Mononuclear cell (primary cell): Measurements from ENCODE around the gene KCNG2. TPM values are rescaled to one million over a fixed set of nuclear protein-coding genes. Genes with fewer than 3 reads are reported as not detected.
"Not testable (repeated sequence)": the region's sequence is repeated elsewhere in the genome, so short reads cannot be mapped to it uniquely, and the experiment has no call there.

ENCODE experiments used
- H3K27me3 ChIP-seq: 2 replicates; pipeline ENCODE4 v1.6.0; 2011; ENCODE audit warnings: low read length, control low read depth; ENCODE audit not compliant: insufficient read depth
- H3K4me1 ChIP-seq: 2 replicates; pipeline ENCODE4 v1.5.1; 2011; ENCODE audit warnings: mild to moderate bottlenecking, low read length, control low read depth; ENCODE audit not compliant: insufficient read depth
- H3K4me3 ChIP-seq: 2 replicates; pipeline ENCODE4 v1.5.1; 2011; ENCODE audit warnings: mild to moderate bottlenecking, low read length, moderate library complexity
- H3K9me3 ChIP-seq: 2 replicates; pipeline ENCODE4 v1.5.1; 2011; ENCODE audit warnings: low read depth, mild to moderate bottlenecking, control low read depth, low read length
- total RNA-seq: library from RNA; depleted of rRNA; stranded (reverse); fragments of >200 nt; gene quantifications from one replicate; pipeline ENCODE4 v1.2.3, GENCODE V29; 2012

KCNG2 gene
- 0.10 TPM for total RNA-seq

GRCh38 chr18:79797518-79798345 lies at the start of gene KCNG2:
KCNG2 (plus strand) TSS chr18:79797938; CDS start chr18:79863668, 65,730 bp downstream.
- Histone ChIP-seq H3K4me1 (peaks cover 55% of the 10 kb centered on the region), H3K9me3 (no peaks in the 10 kb centered on the region), H3K4me3 (no peak within 1 kb of the TSS), H3K27me3 (peaks cover 27% of the 10 kb centered on the region)

GRCh38 chr18:79748321-79749180 lies 49.2 kb upstream of the KCNG2 start:
- H3K27me3 ChIP-seq = no peaks in the 10 kb centered on the region
- no peak overlapping the region for H3K4me3 ChIP-seq
- H3K9me3 ChIP-seq = no peaks in the 10 kb centered on the region
- no peaks in the 10 kb centered on the region for H3K4me1 ChIP-seq

- Histone ChIP-seq H3K4me3 (no peak overlapping the region), H3K9me3 (no peaks in the 10 kb centered on the region), H3K4me1 (no peaks in the 10 kb centered on the region), H3K27me3 (no peaks in the 10 kb centered on the region)
Measured at GRCh38 chr18:79749251-79750191, 48.2 kb upstream of the KCNG2 start.

GRCh38 chr18:79750980-79751571 lies 46.7 kb upstream of the KCNG2 start:
- no peaks in the 10 kb centered on the region for H3K27me3 ChIP-seq
- no peak overlapping the region for H3K4me3 ChIP-seq
- no peaks in the 10 kb centered on the region for H3K4me1 ChIP-seq

GRCh38 chr18:79751918-79752578 lies 45.7 kb upstream of the KCNG2 start:
- not testable (repeated sequence) for H3K4me3 ChIP-seq, H3K9me3 ChIP-seq, H3K27me3 ChIP-seq, H3K4me1 ChIP-seq

More at GRCh38 chr18:79750980-79751571, 46.7 kb upstream of the KCNG2 start:
- H3K9me3 ChIP-seq = no peaks in the 10 kb centered on the region

- not testable (repeated sequence) for H3K4me1 ChIP-seq, H3K9me3 ChIP-seq, H3K4me3 ChIP-seq, H3K27me3 ChIP-seq
Measured at GRCh38 chr18:79752946-79753345, 44.8 kb upstream of the KCNG2 start.

GRCh38 chr18:79753391-79753851 lies 44.3 kb upstream of the KCNG2 start:
- Histone ChIP-seq H3K4me1 (no peaks in the 10 kb centered on the region), H3K27me3 (no peaks in the 10 kb centered on the region), H3K4me3 (no peak overlapping the region), H3K9me3 (no peaks in the 10 kb centered on the region)

GRCh38 chr18:79754022-79754761 lies 43.5 kb upstream of the KCNG2 start:
- no peak overlapping the region for H3K4me3 ChIP-seq
- H3K9me3 ChIP-seq = no peaks in the 10 kb centered on the region
- no peaks in the 10 kb centered on the region for H3K27me3 ChIP-seq
- no peaks in the 10 kb centered on the region for H3K4me1 ChIP-seq

GRCh38 chr18:79754831-79755351 lies 42.8 kb upstream of the KCNG2 start:
- no peak overlapping the region for H3K4me3 ChIP-seq
- H3K4me1 ChIP-seq = no peaks in the 10 kb centered on the region

GRCh38 chr18:79755496-79756142 lies 42.1 kb upstream of the KCNG2 start:
- Histone ChIP-seq H3K4me1 (no peaks in the 10 kb centered on the region), H3K27me3 (no peaks in the 10 kb centered on the region), H3K9me3 (no peaks in the 10 kb centered on the region), H3K4me3 (no peak overlapping the region)

More at GRCh38 chr18:79754831-79755351, 42.8 kb upstream of the KCNG2 start:
- no peaks in the 10 kb centered on the region for H3K27me3 ChIP-seq
- H3K9me3 ChIP-seq = no peaks in the 10 kb centered on the region

- Histone ChIP-seq H3K4me1 (no peaks in the 10 kb centered on the region), H3K27me3 (no peaks in the 10 kb centered on the region), H3K4me3 (no peak overlapping the region), H3K9me3 (no peaks in the 10 kb centered on the region)
Measured at GRCh38 chr18:79756143-79756500, 41.6 kb upstream of the KCNG2 start.

- H3K4me3 ChIP-seq = no peak overlapping the region
- no peaks in the 10 kb centered on the region for H3K4me1 ChIP-seq
- H3K27me3 ChIP-seq = no peaks in the 10 kb centered on the region
- H3K9me3 ChIP-seq = no peaks in the 10 kb centered on the region
Measured at GRCh38 chr18:79756826-79757225, 40.9 kb upstream of the KCNG2 start.

- Histone ChIP-seq H3K27me3 (no peaks in the 10 kb centered on the region), H3K9me3 (no peaks in the 10 kb centered on the region), H3K4me1 (no peaks in the 10 kb centered on the region), H3K4me3 (no peak overlapping the region)
Measured at GRCh38 chr18:79760348-79760747, 37.4 kb upstream of the KCNG2 start.
